ENCODE data around the gene ADI1.

DNA sequence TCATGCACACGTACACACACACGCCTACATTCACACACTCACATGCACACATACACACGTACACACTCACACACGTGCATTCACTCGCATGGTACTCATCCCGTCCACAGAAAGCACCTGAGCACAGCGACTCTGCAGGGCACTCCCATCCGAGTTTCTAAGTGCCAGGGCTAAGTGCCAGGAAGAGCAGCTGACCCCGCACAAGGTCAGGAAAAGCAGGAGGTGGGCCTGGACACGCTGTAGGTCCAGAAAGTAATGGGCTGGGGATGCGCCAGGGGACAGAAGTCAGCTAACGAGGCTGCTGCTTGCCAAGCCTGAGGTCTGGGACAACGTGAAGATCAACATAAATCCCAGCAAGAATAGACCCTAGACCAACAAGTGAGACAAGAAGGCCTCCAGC, 15.8 kb downstream of the ADI1 start:
- TF ChIP-seq CTCF (IDR thresholded peaks at IDR 0.05; ENCODE audit: low read depth, low read length, missing input control): no peak
- no peak for TF ChIP-seq FOXA1 (IDR thresholded peaks at IDR 0.05)
- TF ChIP-seq RXRA (IDR thresholded peaks at IDR 0.05): no peak
- no peak for TF ChIP-seq ZBTB33 (IDR thresholded peaks at IDR 0.05)
- TF ChIP-seq NR2F2 (IDR thresholded peaks at IDR 0.05): no peak
- TF ChIP-seq EGR1 (IDR thresholded peaks at IDR 0.05; ENCODE audit: low read depth in 2 of 2): no peak
- TF ChIP-seq YY1 (IDR thresholded peaks at IDR 0.05): no peak
- no peak for TF ChIP-seq HNF4A (conservative IDR thresholded peaks at IDR 0.05)
- TF ChIP-seq, protein P1, sequence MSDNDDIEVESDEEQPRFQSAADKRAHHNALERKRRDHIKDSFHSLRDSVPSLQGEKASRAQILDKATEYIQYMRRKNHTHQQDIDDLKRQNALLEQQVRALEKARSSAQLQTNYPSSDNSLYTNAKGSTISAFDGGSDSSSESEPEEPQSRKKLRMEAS (IDR thresholded peaks at IDR 0.05): no peak
